ENCODE measurements around the gene NFXL1.

DNA sequence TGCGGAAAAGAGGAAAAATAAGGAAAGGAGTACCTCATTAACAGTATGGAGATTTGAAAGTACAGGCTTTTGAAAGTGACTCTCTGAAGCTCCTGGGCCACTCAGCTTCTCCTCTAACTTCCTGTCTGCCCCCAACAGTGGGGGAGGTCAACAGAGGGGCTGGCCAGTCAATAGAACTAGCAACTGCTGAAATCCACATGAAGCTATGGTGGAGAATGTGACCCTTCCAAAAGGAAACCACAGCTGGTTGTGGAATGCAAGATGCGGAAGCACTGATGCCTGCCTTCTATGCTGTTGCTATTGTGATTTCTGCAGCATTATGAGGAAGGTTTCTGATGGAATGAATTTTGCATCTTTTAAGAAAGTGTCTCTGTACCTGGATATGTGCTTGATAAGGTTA, 78.9 kb downstream of the NFXL1 start:
- TF ChIP-seq, protein P1, sequence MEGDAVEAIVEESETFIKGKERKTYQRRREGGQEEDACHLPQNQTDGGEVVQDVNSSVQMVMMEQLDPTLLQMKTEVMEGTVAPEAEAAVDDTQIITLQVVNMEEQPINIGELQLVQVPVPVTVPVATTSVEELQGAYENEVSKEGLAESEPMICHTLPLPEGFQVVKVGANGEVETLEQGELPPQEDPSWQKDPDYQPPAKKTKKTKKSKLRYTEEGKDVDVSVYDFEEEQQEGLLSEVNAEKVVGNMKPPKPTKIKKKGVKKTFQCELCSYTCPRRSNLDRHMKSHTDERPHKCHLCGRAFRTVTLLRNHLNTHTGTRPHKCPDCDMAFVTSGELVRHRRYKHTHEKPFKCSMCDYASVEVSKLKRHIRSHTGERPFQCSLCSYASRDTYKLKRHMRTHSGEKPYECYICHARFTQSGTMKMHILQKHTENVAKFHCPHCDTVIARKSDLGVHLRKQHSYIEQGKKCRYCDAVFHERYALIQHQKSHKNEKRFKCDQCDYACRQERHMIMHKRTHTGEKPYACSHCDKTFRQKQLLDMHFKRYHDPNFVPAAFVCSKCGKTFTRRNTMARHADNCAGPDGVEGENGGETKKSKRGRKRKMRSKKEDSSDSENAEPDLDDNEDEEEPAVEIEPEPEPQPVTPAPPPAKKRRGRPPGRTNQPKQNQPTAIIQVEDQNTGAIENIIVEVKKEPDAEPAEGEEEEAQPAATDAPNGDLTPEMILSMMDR (IDR thresholded peaks at IDR 0.05 in 4 of 5, conservative IDR thresholded peaks at IDR 0.05 in 1 of 5) = no peak
- no peak for TF ChIP-seq POLR2A (IDR thresholded peaks at IDR 0.05)
